Right renal pelvis (tissue), 4 donors: Measurements from ENCODE around the gene DIAPH2. TPM values are rescaled to one million over a fixed set of nuclear protein-coding genes. Genes with fewer than 3 reads are reported as not detected.

ENCODE experiments used
- DNase-seq, 4 donors: peaks; one replicate each; pipeline ENCODE4 v3.0.0-alpha.2; 2013; ENCODE audit warnings: low read depth in 4 of 4, low spot score in 3 of 4, missing footprints in 1 of 4
- polyA plus RNA-seq, 4 donors: library from polyadenylated mRNA; unstranded; fragments of 120-200 nt; gene quantifications; one replicate each; pipeline ENCODE4 v1.2.1, GENCODE V29; 2013; ENCODE audit not compliant: insufficient read length in 4 of 4

The DIAPH2 gene
- polyA plus RNA-seq, 4 donors = 7.8 to 9.6 (median 9.0) TPM

GRCh38 chrX:97267396-97268181 is 582.9 kb downstream of the DIAPH2 start:
- peak; percentile 4 to 39 (median 24) for DNase-seq

GRCh38 chrX:97268182-97268680 is 583.6 kb downstream of the DIAPH2 start:
- no peak for DNase-seq

GRCh38 chrX:97284531-97284930 is 599.9 kb downstream of the DIAPH2 start:
- DNase-seq = no peak

GRCh38 chrX:97290199-97290598 is 605.6 kb downstream of the DIAPH2 start:
- no peak for DNase-seq

- peak in 3 of 4 donors; percentile 1 to 25 (median 8) for DNase-seq
Measured at GRCh38 chrX:97294041-97294440, 609.4 kb downstream of the DIAPH2 start.

GRCh38 chrX:97295954-97296353 is 611.3 kb downstream of the DIAPH2 start:
- no peak for DNase-seq

GRCh38 chrX:97306771-97307470 is 622.3 kb downstream of the DIAPH2 start:
- no peak for DNase-seq

- no peak for DNase-seq
Measured at GRCh38 chrX:97308171-97308570, 623.5 kb downstream of the DIAPH2 start.

GRCh38 chrX:97309487-97310116 is 625.0 kb downstream of the DIAPH2 start:
- DNase-seq = no peak

GRCh38 chrX:97310373-97310772 is 625.7 kb downstream of the DIAPH2 start:
- peak in 1 of 4 donors; percentile 12 for DNase-seq

GRCh38 chrX:97311066-97311778 is 626.6 kb downstream of the DIAPH2 start:
- DNase-seq = no peak

- no peak for DNase-seq
Measured at GRCh38 chrX:97314345-97314744, 629.7 kb downstream of the DIAPH2 start.

GRCh38 chrX:97315939-97316338 is 631.3 kb downstream of the DIAPH2 start:
- no peak for DNase-seq

GRCh38 chrX:97320305-97320704 is 635.7 kb downstream of the DIAPH2 start:
- no peak for DNase-seq

- DNase-seq = no peak
Measured at GRCh38 chrX:97322401-97322800, 637.8 kb downstream of the DIAPH2 start.

GRCh38 chrX:97326456-97326855 is 641.8 kb downstream of the DIAPH2 start:
- no peak for DNase-seq

GRCh38 chrX:97328853-97329390 is 644.3 kb downstream of the DIAPH2 start:
- no peak for DNase-seq

GRCh38 chrX:97330151-97330550 is 645.5 kb downstream of the DIAPH2 start:
- no peak for DNase-seq

GRCh38 chrX:97332963-97333362 is 648.3 kb downstream of the DIAPH2 start:
- no peak for DNase-seq

GRCh38 chrX:97334850-97335249 is 650.2 kb downstream of the DIAPH2 start:
- no peak for DNase-seq
